ENCODE data around the gene DZANK1. TPM values are rescaled to one million over a fixed set of nuclear protein-coding genes. Genes with fewer than 3 reads are reported as not detected.
"Not testable (repeated sequence)": the region's sequence is repeated elsewhere in the genome, so short reads cannot be mapped to it uniquely, and the experiment has no call there.

Gene DZANK1
- total and polyA plus RNA-seq, 2 experiments from 2014 or later, result 2.1 to 2.4 TPM

- no peak for DNase-seq (ENCODE audit: low read depth in 1 of 2, low spot score in 1 of 2)
- Histone ChIP-seq H3K27me3 (no peaks in the 10 kb centered on the region), H3K27ac (no peak overlapping the region), H3K4me3 (no peak overlapping the region), H3K4me1 (ENCODE audit: low read depth) (no peaks in the 10 kb centered on the region), H3K36me3 (no peaks in the 10 kb centered on the region), H3K9me3 (ENCODE audit: low read depth) (no peaks in the 10 kb centered on the region)
- no peak for TF ChIP-seq CTCF (IDR thresholded peaks at IDR 0.05; ENCODE audit: low read depth, low read length)
These were observed 61.0 kb downstream of the DZANK1 start for GRCh38 chr20:18405826-18406225.

GRCh38 chr20:18404172-18404571 lies 62.7 kb downstream of the DZANK1 start:
- no peak overlapping the region for H3K27ac ChIP-seq
- TF ChIP-seq CTCF (IDR thresholded peaks at IDR 0.05; ENCODE audit: low read depth, low read length), result no peak
- no peaks in the 10 kb centered on the region for H3K27me3 ChIP-seq
- no peak for DNase-seq (ENCODE audit: low read depth in 1 of 2, low spot score in 1 of 2)
- H3K36me3 ChIP-seq, result no peaks in the 10 kb centered on the region
- H3K4me1 ChIP-seq (ENCODE audit: low read depth), result no peaks in the 10 kb centered on the region
- H3K4me3 ChIP-seq, result no peak overlapping the region
- H3K9me3 ChIP-seq (ENCODE audit: low read depth), result no peaks in the 10 kb centered on the region

DNA sequence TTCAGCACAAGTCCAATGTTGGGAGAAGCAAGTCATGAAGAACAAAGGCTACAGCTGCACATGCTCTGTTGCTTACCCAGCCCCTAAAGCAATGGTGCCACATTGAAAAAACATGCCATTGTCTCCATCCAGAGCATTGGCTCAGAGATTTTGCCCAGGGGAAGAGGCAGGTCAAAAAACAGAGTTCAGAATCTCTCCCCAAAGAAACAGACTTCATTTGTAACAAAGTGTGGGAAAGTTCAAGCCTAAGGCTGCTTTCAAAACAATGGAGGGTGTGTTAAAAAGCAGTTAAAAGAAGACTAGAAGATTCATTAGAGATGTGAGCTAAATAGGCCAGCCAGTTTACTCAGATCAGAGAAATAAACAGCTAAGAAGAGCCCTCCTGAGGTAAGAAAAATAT lies 63.6 kb downstream of the DZANK1 start:
- Histone ChIP-seq H3K4me1 (ENCODE audit: low read depth) (no peaks in the 10 kb centered on the region), H3K27me3 (no peaks in the 10 kb centered on the region), H3K36me3 (no peaks in the 10 kb centered on the region), H3K9me3 (ENCODE audit: low read depth) (no peaks in the 10 kb centered on the region), H3K27ac (no peak overlapping the region), H3K4me3 (no peak overlapping the region)
- no peak for DNase-seq (ENCODE audit: low read depth in 1 of 2, low spot score in 1 of 2)
- no peak for TF ChIP-seq CTCF (IDR thresholded peaks at IDR 0.05; ENCODE audit: low read depth, low read length)

GRCh38 chr20:18401305-18401704 lies 65.5 kb downstream of the DZANK1 start:
- Histone ChIP-seq H3K4me1 (ENCODE audit: low read depth) (no peaks in the 10 kb centered on the region), H3K36me3 (no peaks in the 10 kb centered on the region), H3K9me3 (ENCODE audit: low read depth) (no peaks in the 10 kb centered on the region), H3K4me3 (no peak overlapping the region), H3K27me3 (no peaks in the 10 kb centered on the region), H3K27ac (no peak overlapping the region)
- no peak for TF ChIP-seq CTCF (IDR thresholded peaks at IDR 0.05; ENCODE audit: low read depth, low read length)
- no peak for DNase-seq (ENCODE audit: low read depth in 1 of 2, low spot score in 1 of 2)

- Histone ChIP-seq H3K9me3 (ENCODE audit: low read depth) (no peaks in the 10 kb centered on the region), H3K36me3 (no peaks in the 10 kb centered on the region), H3K4me3 (no peak overlapping the region), H3K27ac (no peak overlapping the region), H3K27me3 (no peaks in the 10 kb centered on the region), H3K4me1 (ENCODE audit: low read depth) (no peaks in the 10 kb centered on the region)
- no peak for DNase-seq (ENCODE audit: low read depth in 1 of 2, low spot score in 1 of 2)
- TF ChIP-seq CTCF (IDR thresholded peaks at IDR 0.05; ENCODE audit: low read depth, low read length), result no peak
These were observed 66.4 kb downstream of the DZANK1 start for GRCh38 chr20:18400460-18400859.

- H3K27ac ChIP-seq; H3K27me3 ChIP-seq; H3K9me3 ChIP-seq (ENCODE audit: low read depth); DNase-seq (ENCODE audit: low read depth in 1 of 2, low spot score in 1 of 2); H3K4me3 ChIP-seq; H3K36me3 ChIP-seq; H3K4me1 ChIP-seq (ENCODE audit: low read depth): not testable (repeated sequence)
These were observed 68.1 kb downstream of the DZANK1 start for GRCh38 chr20:18398713-18399112.

Data from cardiac muscle cell (in vitro differentiated cells and primary cell).